Breast epithelium (tissue), 3 donors: Measurements from ENCODE around the gene TMUB2.

Experiments used
- POLR2A ChIP-seq: fragments of 450-650 bp; IDR thresholded peaks from one replicate; pipeline ENCODE4 v1.6.1; 2016; ENCODE audit warnings: antibody characterized with exemption, mild to moderate bottlenecking, moderate library complexity
- TF ChIP-seq, protein P1 (sequence below), 3 donors: fragments of 450-650 bp; IDR thresholded peaks; one replicate each; pipeline ENCODE4 v1.5.1; 2016 to 2017; ENCODE audit warnings: antibody characterized with exemption in 3 of 3, mild to moderate bottlenecking in 3 of 3, moderate library complexity in 3 of 3

DNA sequence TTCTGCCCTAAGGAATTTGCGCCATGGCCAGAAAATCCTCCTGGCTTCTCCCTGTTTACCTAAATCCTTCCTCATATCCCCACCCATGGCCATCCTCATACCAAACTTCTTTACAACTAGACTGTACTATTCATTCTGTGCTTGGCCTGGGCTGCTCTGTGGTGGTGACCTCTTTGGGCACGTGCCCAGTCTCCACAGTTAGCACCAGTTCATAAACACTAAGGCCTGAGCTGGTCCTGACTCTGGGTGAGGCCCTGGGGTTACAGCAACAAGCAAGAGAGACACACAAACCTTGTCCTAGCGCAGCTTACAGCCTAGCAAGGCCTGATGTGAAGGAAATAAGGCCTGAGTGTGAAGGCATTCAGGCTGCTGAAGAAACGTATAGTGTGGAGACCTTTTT, 16.0 kb downstream of the TMUB2 start:
- TF ChIP-seq, protein P1, sequence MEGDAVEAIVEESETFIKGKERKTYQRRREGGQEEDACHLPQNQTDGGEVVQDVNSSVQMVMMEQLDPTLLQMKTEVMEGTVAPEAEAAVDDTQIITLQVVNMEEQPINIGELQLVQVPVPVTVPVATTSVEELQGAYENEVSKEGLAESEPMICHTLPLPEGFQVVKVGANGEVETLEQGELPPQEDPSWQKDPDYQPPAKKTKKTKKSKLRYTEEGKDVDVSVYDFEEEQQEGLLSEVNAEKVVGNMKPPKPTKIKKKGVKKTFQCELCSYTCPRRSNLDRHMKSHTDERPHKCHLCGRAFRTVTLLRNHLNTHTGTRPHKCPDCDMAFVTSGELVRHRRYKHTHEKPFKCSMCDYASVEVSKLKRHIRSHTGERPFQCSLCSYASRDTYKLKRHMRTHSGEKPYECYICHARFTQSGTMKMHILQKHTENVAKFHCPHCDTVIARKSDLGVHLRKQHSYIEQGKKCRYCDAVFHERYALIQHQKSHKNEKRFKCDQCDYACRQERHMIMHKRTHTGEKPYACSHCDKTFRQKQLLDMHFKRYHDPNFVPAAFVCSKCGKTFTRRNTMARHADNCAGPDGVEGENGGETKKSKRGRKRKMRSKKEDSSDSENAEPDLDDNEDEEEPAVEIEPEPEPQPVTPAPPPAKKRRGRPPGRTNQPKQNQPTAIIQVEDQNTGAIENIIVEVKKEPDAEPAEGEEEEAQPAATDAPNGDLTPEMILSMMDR (IDR thresholded peaks at IDR 0.05) = no peak
- no peak for TF ChIP-seq POLR2A
